ENCODE measurements around the gene SSC5D.

Gene SSC5D

DNA sequence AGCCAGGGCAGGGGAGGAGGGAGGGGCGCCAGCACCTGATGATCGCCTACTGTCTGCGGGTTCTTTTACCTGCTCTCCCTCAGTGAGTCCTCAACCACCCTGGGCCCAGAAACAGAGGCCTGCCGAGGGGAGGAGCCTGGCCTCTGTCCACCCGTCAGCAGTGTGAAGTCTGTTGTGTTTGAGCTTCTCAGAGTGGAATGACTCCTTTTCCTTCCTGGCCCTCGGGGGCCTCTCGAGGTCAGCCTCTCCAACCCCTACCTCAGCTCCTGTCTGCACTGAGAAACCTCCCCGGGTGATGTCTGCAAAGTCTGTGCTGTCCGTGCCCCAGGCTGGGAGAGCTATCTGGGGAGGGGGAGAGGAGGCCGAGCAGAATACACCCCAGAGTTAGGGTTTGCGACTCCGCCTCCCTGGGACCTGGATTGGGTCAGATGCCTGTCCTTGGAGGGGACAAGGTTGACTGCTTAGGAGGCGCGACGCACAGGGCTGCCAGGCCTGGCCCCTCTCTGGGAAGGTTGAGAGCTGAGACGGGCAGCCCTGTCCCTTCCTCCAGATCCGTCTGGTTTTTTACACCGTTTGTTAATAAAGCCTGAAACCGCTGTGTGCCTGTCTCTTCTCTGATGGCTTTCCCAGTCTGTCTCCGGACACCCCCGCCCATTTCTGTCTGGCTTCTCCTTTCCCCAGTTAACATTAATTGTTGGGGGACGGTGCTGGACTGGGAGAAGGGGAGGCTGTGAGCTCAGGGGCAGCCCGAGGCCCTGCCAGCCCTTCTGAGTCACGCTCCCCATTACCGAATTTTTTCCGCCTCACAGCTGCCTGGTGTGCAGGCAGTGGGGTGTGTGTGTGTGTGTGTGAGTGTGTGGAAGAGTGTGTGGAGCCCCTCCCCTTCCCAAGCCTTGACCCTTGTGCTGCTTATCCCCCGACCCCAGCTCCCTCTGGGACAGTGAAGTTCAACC lies 989 bp upstream of the SSC5D start:
- TF ChIP-seq, protein P1, sequence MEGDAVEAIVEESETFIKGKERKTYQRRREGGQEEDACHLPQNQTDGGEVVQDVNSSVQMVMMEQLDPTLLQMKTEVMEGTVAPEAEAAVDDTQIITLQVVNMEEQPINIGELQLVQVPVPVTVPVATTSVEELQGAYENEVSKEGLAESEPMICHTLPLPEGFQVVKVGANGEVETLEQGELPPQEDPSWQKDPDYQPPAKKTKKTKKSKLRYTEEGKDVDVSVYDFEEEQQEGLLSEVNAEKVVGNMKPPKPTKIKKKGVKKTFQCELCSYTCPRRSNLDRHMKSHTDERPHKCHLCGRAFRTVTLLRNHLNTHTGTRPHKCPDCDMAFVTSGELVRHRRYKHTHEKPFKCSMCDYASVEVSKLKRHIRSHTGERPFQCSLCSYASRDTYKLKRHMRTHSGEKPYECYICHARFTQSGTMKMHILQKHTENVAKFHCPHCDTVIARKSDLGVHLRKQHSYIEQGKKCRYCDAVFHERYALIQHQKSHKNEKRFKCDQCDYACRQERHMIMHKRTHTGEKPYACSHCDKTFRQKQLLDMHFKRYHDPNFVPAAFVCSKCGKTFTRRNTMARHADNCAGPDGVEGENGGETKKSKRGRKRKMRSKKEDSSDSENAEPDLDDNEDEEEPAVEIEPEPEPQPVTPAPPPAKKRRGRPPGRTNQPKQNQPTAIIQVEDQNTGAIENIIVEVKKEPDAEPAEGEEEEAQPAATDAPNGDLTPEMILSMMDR (IDR thresholded peaks at IDR 0.05; ENCODE audit: low read depth, low read length): no peak
- Histone ChIP-seq H3K4me3 (ENCODE audit: low read depth, low read length) (peak overlapping the region; percentile 68), H3K27me3 (no peaks in the 10 kb centered on the region), H3K4me1 (peaks cover 22% of the 10 kb centered on the region), H3K9me3 (no peaks in the 10 kb centered on the region), H3K36me3 (peaks cover 2% of the 10 kb centered on the region; the same call in 1 of the 2 replicates)
- DNase-seq: peak; percentile 58

DNA sequence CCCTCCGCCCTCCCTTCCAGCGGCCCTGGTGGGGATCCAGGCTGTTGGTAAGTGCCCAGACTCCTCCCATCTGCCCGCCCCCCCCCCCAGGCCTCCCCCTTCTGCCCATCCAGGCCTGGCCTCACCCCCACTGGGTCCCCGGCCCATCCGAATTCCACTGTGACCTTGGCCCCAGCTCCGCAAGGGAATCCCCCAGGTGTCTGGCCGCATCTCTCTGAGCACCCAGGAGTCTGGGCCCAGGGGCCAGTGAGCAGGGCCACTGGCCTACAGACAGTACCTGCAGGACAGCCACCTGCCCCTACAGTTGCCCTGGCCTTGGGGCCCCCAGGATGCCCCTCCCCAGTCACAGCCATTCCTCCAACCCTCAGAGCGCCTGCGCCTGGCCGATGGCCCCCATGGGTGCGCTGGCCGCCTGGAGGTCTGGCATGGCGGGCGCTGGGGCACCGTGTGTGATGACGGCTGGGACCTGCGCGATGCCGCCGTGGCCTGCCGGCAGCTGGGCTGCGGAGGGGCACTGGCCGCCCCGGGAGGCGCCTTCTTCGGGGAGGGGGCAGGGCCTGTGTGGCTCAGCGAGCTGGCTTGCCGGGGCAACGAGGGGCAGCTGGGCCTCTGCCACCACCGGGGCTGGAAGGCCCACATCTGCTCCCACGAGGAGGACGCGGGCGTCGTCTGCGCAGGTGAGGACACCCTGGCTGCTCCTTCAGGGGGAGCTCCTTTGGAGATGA lies 912 bp downstream of the SSC5D start:
- peaks cover 21% of the 10 kb centered on the region for H3K4me1 ChIP-seq

DNA sequence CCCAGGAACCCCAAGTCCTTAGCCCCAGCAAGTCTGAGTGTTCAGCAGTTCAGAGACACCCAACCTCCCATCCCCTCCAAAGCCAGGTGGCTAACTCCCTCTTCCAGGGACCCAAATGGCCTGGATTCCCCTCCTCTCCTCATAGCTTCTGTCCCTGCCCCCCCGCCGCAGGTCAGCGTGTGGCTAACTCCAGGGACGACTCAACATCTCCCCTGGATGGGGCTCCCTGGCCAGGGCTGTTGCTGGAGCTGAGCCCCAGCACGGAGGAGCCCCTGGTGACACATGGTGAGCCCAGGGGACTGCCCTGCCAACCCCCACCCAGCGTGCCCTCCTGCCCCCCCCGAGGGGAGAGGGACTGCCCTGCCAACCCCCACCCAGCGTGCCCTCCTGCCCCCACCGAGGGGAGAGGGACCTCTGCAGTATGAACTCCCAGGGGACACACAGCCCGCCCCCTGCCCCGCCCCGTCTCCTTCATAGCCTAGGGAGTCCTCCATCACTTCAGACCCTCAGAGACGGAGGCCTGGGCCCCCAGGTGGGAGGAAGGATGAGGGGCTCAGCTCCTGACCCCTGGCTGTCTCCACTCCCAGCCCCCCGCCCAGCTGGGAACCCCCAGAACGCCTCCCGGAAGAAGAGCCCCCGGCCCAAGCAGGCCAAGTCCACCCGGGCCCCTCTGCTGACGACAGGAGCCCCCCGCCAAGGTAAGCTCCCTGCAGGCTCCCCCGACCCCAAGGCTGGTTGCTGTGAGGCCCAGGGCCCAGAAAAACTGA lies 1.7 kb downstream of the SSC5D start:
- TF ChIP-seq, protein P1 (IDR thresholded peaks at IDR 0.05; ENCODE audit: low read depth, low read length): no peak
- Histone ChIP-seq H3K4me1 (peaks cover 17% of the 10 kb centered on the region), H3K36me3 (no peaks in the 10 kb centered on the region; the same call in 1 of the 2 replicates), H3K4me3 (ENCODE audit: low read depth, low read length) (no peak overlapping the region), H3K9me3 (no peaks in the 10 kb centered on the region), H3K27me3 (no peaks in the 10 kb centered on the region)
- DNase-seq: peak; percentile 17

More for the DNA sequence above, 912 bp downstream of the SSC5D start:
- TF ChIP-seq, protein P1 (IDR thresholded peaks at IDR 0.05; ENCODE audit: low read depth, low read length): no peak
- Histone ChIP-seq H3K9me3 (no peaks in the 10 kb centered on the region), H3K36me3 (no peaks in the 10 kb centered on the region; the same call in 1 of the 2 replicates), H3K27me3 (no peaks in the 10 kb centered on the region), H3K4me3 (ENCODE audit: low read depth, low read length) (no peak overlapping the region)
- peak; percentile 18 for DNase-seq

DNA sequence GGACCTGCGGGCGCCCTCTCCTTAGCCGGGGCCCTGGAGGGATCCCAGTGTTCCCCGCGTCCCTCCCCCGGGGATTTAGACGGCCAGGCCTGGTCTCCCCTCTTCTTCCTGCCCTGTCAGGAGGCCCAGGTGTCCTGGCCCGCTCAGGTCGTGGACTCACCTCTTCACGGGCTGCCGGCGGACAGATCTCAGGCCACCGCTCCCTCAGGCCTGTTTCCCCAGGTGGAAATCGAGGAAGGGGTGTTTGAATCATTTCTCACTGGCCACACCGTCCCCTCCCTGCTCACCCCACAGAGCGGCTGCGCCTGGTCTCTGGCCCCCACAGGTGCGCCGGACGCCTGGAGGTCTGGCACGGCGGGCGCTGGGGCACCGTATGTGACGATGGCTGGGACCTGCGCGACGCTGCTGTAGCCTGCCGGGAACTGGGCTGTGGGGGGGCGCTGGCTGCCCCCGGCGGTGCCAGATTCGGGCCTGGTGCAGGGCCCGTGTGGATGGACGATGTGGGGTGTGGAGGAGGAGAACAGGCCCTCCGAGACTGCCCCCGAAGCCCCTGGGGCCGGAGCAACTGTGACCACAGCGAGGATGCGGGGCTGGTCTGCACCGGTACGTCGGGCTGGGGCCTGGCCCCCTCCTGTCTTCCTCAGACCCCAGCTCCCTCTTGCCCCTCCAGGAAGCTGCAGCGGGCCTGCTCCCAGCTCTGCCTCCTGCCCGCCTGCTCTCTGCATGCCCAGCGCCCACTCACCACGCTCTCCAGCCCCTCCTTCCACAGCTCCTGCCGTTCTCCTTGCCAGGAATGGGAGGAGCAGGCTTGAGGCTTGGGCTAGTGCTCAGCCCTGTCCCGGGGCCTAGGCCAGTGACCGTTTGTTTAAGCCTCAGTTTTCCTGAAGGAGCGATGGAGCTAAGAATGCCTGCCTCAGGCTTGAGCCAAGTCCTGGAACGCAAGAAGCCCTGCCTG lies 2.5 kb downstream of the SSC5D start:
- TF ChIP-seq, protein P1 (IDR thresholded peaks at IDR 0.05; ENCODE audit: low read depth, low read length): no peak
- Histone ChIP-seq H3K36me3 (no peaks in the 10 kb centered on the region; the same call in 1 of the 2 replicates), H3K27me3 (no peaks in the 10 kb centered on the region), H3K9me3 (no peaks in the 10 kb centered on the region), H3K4me3 (ENCODE audit: low read depth, low read length) (no peak overlapping the region), H3K4me1 (peaks cover 17% of the 10 kb centered on the region)
- DNase-seq: peak; percentile 16
